Neuron (in vitro differentiated cells): ENCODE data around the gene ARID3B.
A peak's percentile ranks its signal among the peaks of the same experiment; 100 is the strongest.

Source experiments
- H2AFZ ChIP-seq: one replicate; pipeline ENCODE4 v1.6.1; 2013; ENCODE audit warnings: low read depth, mild to moderate bottlenecking, inconsistent platforms, low read length, moderate library complexity
- H3K27me3 ChIP-seq: one replicate; pipeline ENCODE4 v1.6.1; 2013; ENCODE audit warnings: low read length; ENCODE audit not compliant: insufficient read depth
- H3K36me3 ChIP-seq: one replicate; pipeline ENCODE4 v1.6.1; 2013; ENCODE audit warnings: low read length; ENCODE audit not compliant: insufficient read depth
- H3K4me1 ChIP-seq: one replicate; pipeline ENCODE4 v1.6.1; 2013; ENCODE audit warnings: low read length; ENCODE audit not compliant: insufficient read depth
- H3K4me3 ChIP-seq: 2 replicates; pipeline ENCODE4 v1.5.1; 2013; ENCODE audit warnings: mild to moderate bottlenecking, low read length, moderate library complexity
- H3K9me3 ChIP-seq: one replicate; pipeline ENCODE4 v1.6.1; 2013; ENCODE audit warnings: low read length

ARID3B gene

DNA sequence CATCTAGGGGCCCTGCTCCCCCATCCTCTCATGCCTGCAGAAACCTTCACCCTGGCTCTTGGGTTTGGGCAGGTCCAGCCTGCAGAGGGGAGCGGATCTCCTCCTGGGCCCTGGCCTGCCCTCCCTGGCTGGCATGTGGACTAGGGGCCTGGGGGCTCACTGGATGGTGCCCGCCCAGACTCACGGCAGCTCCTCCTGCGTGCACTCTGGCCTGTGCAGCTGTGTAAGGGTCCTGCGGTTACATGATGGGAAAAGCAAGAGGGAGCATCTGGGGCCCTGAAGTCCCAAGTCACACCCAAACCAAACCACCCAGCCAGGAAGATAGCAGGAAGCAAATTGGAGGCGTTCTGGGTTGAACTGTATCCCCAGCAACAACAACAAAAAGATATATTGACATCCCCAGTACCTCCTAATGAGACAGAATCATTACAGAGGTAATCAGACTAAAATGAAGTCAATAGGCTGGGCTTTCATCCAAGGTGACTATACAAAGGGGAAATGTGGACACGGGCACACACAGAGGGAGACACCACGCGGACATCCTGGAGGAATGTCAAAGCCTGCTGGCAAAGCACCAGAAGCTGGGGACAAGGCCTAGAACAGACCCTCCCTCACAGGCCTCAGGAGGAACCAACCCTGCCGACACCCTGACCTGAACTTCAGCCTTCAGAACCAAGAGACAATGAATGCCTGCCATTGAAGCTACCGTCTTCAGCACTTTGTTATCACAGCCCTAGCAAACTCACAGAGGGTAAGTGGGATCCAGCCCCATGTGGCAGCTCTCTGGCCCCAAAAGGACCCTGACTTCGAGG is 64.2 kb downstream of the ARID3B start:
- no peaks in the 10 kb centered on the region for H3K9me3 ChIP-seq
- H3K36me3 ChIP-seq, result no peaks in the 10 kb centered on the region
- H3K27me3 ChIP-seq, result no peaks in the 10 kb centered on the region
- H3K4me1 ChIP-seq, result no peaks in the 10 kb centered on the region
- no peak overlapping the region for H2AFZ ChIP-seq
- no peak overlapping the region for H3K4me3 ChIP-seq

DNA sequence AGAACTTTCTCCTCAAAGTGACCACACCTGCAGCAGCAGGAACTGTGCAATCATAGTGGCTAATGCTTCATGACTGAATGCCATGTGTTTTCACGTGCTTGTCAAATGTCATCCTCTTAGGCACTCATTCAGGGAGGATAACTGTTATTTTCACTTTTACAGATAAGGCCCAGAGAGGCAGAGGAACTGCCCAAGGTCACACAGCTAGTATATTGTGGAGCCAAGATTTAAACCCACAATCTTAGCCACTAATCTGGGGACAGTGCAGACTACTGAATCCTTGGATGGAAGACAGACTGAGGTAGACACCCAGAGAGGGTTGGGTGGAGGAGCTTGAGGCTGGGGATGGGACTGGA is 64.8 kb downstream of the ARID3B start:
- no peaks in the 10 kb centered on the region for H3K9me3 ChIP-seq
- no peak overlapping the region for H3K4me3 ChIP-seq
- H2AFZ ChIP-seq, result no peak overlapping the region
- H3K4me1 ChIP-seq, result no peaks in the 10 kb centered on the region
- H3K27me3 ChIP-seq, result no peaks in the 10 kb centered on the region
- H3K36me3 ChIP-seq, result no peaks in the 10 kb centered on the region

DNA sequence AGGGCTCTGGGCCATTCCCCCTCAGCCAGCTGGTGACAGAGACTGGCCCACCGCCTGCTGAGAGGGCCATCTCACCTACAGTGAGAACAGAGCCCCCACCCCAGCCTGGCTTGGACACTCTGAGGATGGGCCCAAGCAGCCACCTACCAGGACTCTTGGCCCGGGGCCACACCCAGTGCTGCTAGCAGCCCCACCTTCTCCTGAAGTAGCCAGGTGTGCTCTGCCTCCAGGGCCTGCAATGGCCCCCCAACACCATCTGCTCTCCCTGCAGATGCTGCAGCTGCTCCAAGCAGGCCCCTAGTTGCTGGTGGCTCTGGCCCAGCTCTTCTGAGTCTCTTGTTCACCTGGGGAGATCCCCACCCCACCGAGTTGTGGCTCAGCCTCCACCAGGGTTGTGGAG is 67.8 kb downstream of the ARID3B start:
- Histone ChIP-seq H3K27me3 (no peaks in the 10 kb centered on the region), H3K4me3 (no peak overlapping the region), H3K36me3 (no peaks in the 10 kb centered on the region), H2AFZ (no peak overlapping the region), H3K9me3 (no peaks in the 10 kb centered on the region), H3K4me1 (no peaks in the 10 kb centered on the region)

DNA sequence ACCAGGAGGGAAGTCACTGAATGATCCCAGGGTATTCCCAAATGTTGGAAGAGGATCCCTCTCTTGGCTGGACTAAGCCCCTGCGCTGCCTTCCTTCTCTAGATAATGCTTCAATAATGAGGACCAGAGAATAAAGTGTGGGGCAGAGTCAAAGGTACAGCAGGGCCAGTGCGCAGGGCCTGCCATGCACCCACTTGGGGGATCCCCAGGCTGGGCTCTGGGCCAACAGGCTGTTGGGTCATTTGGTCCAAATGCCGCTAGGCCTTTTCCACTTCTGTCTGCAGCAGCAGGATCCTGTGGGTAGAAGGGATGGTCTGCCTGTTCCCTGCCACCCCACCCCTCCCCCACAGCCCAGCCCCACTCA is 68.9 kb downstream of the ARID3B start:
- H3K36me3 ChIP-seq, result no peaks in the 10 kb centered on the region
- no peak overlapping the region for H3K4me3 ChIP-seq
- H3K9me3 ChIP-seq, result no peaks in the 10 kb centered on the region
- no peak overlapping the region for H2AFZ ChIP-seq
- peaks cover 4% of the 10 kb centered on the region for H3K4me1 ChIP-seq
- H3K27me3 ChIP-seq, result no peaks in the 10 kb centered on the region

DNA sequence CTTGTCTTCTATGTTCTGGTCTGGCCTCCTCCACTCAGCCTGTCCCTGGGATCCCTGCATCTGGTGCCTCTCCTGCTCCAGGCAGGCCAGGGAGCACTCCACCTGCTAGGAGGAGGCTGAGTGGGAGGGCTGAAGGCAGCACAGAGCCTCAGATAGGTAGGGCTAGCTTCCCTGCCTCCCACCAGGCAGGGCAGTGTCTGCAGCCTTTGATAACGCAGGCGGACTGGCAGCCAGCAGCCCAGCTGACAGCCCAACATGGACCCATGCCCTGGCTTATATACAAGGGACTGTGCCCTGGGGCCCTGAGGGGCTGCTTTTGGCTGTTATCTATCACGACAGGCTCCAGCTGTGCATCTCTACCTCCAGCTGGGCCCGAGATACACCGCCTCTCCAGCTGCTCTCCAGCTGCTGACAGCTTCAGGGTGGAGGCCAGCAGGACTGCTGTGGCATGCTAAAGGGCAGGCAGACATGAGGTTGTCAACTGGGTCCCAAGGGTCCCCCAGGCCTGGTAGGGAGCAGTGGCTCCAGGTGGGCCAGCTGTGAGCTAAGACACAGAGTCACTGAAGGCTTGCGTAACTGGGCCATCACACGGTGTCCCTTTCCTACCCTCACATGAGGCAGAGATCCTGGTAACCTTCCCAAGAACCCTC is 69.4 kb downstream of the ARID3B start:
- Histone ChIP-seq H3K9me3 (no peaks in the 10 kb centered on the region), H3K27me3 (no peaks in the 10 kb centered on the region), H2AFZ (no peak overlapping the region), H3K4me3 (no peak overlapping the region), H3K4me1 (peaks cover 4% of the 10 kb centered on the region), H3K36me3 (no peaks in the 10 kb centered on the region)

DNA sequence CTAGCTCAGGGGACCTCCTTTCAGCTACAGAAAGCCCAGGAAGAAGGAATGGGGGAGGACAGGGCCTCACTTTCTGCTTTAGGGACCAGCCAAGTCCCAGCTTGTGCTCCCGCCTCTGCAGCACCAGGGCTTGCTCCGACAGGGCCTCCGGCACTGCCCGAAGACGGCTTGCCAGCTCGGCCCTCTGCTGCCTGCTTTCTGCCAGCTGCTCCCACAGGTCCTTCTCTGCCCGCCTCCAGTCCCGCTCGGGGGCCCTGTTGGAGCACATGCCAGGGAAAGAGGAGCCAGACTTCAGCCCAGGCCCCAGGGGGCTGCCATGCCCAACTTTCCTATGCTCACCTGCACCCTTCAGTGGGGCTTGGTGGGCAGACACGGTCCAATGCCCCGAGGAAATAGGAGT is 70.3 kb downstream of the ARID3B start:
- Histone ChIP-seq H3K27me3 (no peaks in the 10 kb centered on the region), H3K36me3 (no peaks in the 10 kb centered on the region), H2AFZ (no peak overlapping the region), H3K9me3 (no peaks in the 10 kb centered on the region), H3K4me3 (no peak overlapping the region), H3K4me1 (peaks cover 5% of the 10 kb centered on the region)

DNA sequence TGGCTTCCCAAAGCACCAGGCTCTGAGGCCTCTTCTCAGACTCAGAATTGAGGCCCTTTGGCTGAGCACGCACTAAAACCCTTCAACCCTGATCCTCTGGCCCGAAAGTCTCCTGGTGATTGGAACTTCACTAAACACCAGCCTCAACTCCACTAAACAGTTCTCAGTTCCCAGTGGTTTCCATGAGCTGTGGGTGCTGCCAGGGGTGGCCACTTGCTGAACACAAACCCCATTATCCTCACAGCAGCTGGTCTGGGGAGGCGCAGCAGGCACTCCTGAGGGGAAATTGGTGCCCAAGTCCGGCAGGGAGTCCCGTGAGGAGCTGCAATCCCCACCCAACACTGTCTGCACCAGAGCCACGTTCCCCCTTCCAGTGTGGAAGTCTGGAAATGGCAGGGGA is 70.8 kb downstream of the ARID3B start:
- Histone ChIP-seq H3K9me3 (no peaks in the 10 kb centered on the region), H3K27me3 (no peaks in the 10 kb centered on the region), H3K4me1 (peaks cover 10% of the 10 kb centered on the region)

DNA sequence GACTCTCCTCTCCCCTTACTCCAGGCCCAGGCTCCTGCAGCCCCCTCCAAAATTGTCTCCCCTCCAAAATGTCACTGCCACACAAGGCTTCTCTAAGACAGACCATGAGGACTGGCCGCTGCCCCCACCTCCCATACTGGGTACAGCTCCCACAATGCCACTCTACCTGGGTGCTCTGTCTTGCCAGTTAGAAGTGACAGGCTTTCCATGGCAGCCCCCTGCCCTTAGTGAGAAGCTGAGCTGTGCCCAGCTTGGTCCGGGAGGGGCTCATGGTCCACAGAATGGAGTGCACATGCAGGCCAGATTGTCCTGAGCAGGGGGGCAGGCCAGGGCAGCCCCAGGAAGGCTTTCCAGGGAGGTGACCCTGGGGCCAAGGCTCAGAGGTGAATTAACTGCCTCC is 71.7 kb downstream of the ARID3B start:
- no peak overlapping the region for H2AFZ ChIP-seq
- peaks cover 18% of the 10 kb centered on the region for H3K4me1 ChIP-seq
- H3K36me3 ChIP-seq, result no peaks in the 10 kb centered on the region
- no peaks in the 10 kb centered on the region for H3K27me3 ChIP-seq
- H3K4me3 ChIP-seq, result no peak overlapping the region
- no peaks in the 10 kb centered on the region for H3K9me3 ChIP-seq

More for the DNA sequence above, 70.8 kb downstream of the ARID3B start:
- H3K36me3 ChIP-seq, result no peaks in the 10 kb centered on the region
- H2AFZ ChIP-seq, result no peak overlapping the region
- no peak overlapping the region for H3K4me3 ChIP-seq

DNA sequence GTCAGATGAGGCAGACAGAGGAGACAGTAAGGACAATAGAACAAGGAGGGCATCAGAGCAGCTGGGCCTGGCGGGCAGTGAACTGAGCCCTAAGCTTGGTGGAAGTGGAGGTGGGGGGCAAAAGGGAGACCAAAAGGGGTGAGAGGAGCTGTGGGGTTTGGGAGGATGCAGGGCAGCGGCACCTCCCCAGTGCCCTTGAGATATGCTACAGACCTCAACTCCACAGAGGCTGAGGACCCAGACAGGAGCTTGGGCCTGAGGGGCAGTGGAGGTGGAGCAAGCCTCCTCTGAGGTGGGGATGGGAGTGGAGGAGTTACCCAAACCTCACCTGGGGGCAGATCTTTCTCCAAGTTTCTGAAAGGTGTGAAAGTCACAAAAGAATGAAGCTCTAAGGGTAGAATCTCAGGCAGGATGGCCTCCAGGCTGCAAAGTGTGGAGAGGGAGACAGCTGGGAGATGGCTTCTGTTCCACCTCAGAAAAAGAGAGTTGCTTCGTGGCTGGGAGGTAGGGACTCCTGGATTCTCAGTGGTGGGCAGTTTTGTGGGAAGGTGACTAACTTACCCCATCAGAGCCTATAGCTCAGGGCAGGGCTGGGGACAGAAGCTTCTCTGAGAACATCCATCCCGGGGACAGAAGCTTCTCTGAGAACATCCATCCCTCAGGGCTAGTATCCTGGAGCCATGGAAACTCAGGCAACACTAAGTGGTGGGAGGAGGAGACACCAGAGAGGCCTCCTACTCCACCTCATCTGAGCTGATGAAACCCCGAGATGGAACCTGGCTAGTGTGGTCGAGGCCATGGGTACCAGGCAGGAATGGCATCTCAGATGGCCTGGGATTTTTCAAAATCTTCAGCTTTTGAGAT is 72.3 kb downstream of the ARID3B start:
- H3K27me3 ChIP-seq, result no peaks in the 10 kb centered on the region
- H3K4me3 ChIP-seq, result no peak overlapping the region
- H3K36me3 ChIP-seq, result peaks cover 3% of the 10 kb centered on the region
- H3K4me1 ChIP-seq, result peaks cover 23% of the 10 kb centered on the region
- H3K9me3 ChIP-seq, result no peaks in the 10 kb centered on the region
- H2AFZ ChIP-seq, result no peak overlapping the region

DNA sequence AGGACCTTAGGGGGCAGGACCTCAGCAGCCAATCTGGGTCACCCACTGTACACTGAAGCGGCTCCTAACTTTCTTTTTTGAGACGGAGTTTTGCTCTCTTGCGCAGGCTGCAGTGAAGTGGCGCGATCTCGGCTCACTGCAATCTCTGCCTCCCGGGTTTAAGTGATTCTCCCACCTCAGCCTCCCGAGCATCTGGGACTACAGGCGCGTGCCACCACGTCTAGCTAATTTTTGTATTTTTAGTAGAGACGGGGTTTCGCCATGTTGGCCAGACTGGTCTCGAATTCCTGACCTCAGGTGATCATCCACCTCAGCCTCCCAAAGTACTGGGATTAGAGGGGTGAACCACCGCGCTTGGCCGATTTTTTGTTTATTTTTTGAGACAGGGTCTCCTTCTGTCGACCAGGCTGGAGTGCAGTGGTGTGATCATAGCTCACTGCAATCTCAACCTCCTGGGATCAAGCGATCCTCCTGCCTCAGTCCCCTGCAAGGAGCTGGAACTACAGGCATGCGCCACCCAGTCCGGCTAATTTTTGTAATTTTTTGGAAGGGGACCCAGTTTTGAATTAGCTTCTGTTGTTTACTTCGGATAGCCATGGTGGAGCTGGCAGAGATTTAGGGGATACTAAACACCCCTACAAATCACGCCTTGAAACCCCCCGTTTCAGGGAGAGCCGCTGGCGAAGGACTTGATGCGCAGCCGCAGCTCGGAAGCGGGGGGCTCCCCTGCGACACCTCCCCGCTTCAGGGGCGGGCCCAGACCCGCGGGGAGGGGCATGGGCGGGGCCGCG is 73.1 kb downstream of the ARID3B start:
- Histone ChIP-seq H3K36me3 (peaks cover 8% of the 10 kb centered on the region), H2AFZ (no peak overlapping the region), H3K27me3 (no peaks in the 10 kb centered on the region), H3K4me3 (peak overlapping the region; percentile 78), H3K9me3 (no peaks in the 10 kb centered on the region), H3K4me1 (peaks cover 23% of the 10 kb centered on the region)

DNA sequence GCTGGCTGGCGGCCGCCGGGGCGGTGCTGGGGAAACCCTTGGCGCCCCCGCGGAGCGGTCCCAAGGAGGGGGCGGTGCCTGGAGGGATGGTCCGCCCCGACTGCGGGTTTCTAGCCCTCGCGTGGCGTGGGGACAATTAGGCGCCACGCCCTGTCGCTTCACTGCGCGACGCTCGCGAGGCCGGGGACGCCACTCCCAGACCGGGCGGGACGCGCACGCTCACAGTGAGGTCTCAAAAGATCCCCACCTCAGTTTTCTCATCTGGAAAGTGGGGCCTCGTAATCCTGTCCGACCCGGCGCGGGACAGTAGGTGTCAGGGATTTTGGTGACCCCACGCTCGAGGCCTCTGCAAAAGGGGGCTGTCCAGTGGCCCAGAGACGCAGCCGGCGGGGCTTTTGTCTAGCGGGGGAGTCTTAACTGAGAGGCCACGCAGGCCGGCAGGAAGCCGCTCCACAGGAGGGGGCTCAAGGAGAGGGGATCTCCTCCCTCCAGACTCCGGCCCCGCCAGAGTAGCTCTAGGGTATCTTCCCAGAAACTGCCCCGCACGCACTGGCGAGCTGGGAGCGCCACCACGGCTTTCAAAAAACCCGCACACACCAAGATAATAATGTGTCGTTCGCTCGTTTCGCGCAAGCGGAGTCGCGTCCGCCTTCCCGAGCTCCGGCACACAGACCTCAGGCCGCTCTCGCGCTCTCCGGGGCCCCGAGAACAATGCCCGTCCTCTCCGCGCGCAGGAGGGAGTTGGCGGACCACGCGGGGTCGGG is 73.9 kb downstream of the ARID3B start:
- Histone ChIP-seq H3K27me3 (no peaks in the 10 kb centered on the region), H3K9me3 (no peaks in the 10 kb centered on the region), H3K4me3 (peak overlapping the region; percentile 78), H2AFZ (peak overlapping the region; percentile 69), H3K36me3 (peaks cover 15% of the 10 kb centered on the region), H3K4me1 (peaks cover 23% of the 10 kb centered on the region)
